ENCODE results near the gene PBX4.

GRCh38 chr19:19514881-19515641 lies 103.4 kb downstream of the PBX4 start, which contains the start of gene TSSK6:
- no peak for TF ChIP-seq CTCF (IDR thresholded peaks at IDR 0.05)
- TF ChIP-seq POLR2A (IDR thresholded peaks at IDR 0.05), result no peak

Measured in uterus (tissue), 2 donors.